B cell (primary cell): Measurements from ENCODE around the gene RORB.

Experiments used
- CTCF ChIP-seq: fragments of 200-600 bp; IDR thresholded peaks from one replicate; pipeline ENCODE4 v1.8.0; 2022; ENCODE audit warnings: antibody characterized with exemption, mild to moderate bottlenecking
- EZH2 ChIP-seq: IDR thresholded peaks from 2 replicates; pipeline ENCODE4 v1.6.1; 2012; ENCODE audit warnings: borderline replicate concordance, low read depth, mild to moderate bottlenecking, moderate library complexity, low read length; ENCODE audit not compliant: insufficient read depth, poor library complexity, severe bottlenecking

- TF ChIP-seq CTCF: no peak
- no peak for TF ChIP-seq EZH2
Observed at GRCh38 chr9:74724317-74724716, 227.2 kb downstream of the RORB start.
